Skeletal muscle satellite cell (primary cell): ENCODE data around the gene ICAM2.
"Not testable (repeated sequence)": the region's sequence is repeated elsewhere in the genome, so short reads cannot be mapped to it uniquely, and the experiment has no call there.

ENCODE experiments used
- H3K27me3 ChIP-seq: 2 replicates; pipeline ENCODE4 v1.7.0; 2013; ENCODE audit warnings: low read length; ENCODE audit not compliant: control insufficient read depth, insufficient read depth
- H3K36me3 ChIP-seq: 2 replicates; pipeline ENCODE4 v1.7.0; 2013; ENCODE audit warnings: mild to moderate bottlenecking, control low read depth, low read length; ENCODE audit not compliant: insufficient read depth
- H3K4me1 ChIP-seq: 2 replicates; pipeline ENCODE4 v1.7.0; 2013; ENCODE audit warnings: low read length; ENCODE audit not compliant: control insufficient read depth, insufficient read depth
- H3K4me2 ChIP-seq: 2 replicates; pipeline ENCODE4 v1.7.0; 2013; ENCODE audit warnings: mild to moderate bottlenecking, low read length
- H3K4me3 ChIP-seq: 2 replicates; pipeline ENCODE4 v1.7.0; 2013; ENCODE audit warnings: low read length
- H3K9ac ChIP-seq: 2 replicates; pipeline ENCODE4 v1.7.0; 2013; ENCODE audit warnings: mild to moderate bottlenecking, low read depth, low read length, moderate library complexity
- H3K9me3 ChIP-seq: replicated peaks from 2 replicates; pipeline ENCODE4 v1.7.0; 2013; ENCODE audit warnings: mild to moderate bottlenecking, control low read depth, low read length

ICAM2 gene

GRCh38 chr17:63988741-63989621, 31.5 kb downstream of the ICAM2 start:
- Histone ChIP-seq H3K4me3 (peak overlapping the region; percentile 19), H3K9ac (no peak overlapping the region), H3K27me3 (peaks cover 43% of the 10 kb centered on the region), H3K9me3 (no peaks in the 10 kb centered on the region), H3K4me1 (peaks cover 30% of the 10 kb centered on the region), H3K36me3 (no peaks in the 10 kb centered on the region), H3K4me2 (peak overlapping the region; percentile 53)

- H3K4me2 ChIP-seq = no peak overlapping the region
- peaks cover 32% of the 10 kb centered on the region for H3K4me1 ChIP-seq
- H3K36me3 ChIP-seq = no peaks in the 10 kb centered on the region
- H3K27me3 ChIP-seq = peaks cover 37% of the 10 kb centered on the region
- no peak overlapping the region for H3K9ac ChIP-seq
- H3K9me3 ChIP-seq = no peaks in the 10 kb centered on the region
- no peak overlapping the region for H3K4me3 ChIP-seq
Measured at GRCh38 chr17:63988127-63988478, 32.3 kb downstream of the ICAM2 start.

- Histone ChIP-seq H3K4me1 (peaks cover 32% of the 10 kb centered on the region), H3K9ac (no peak overlapping the region), H3K27me3 (peaks cover 33% of the 10 kb centered on the region), H3K4me2 (no peak overlapping the region), H3K4me3 (no peak overlapping the region), H3K9me3 (no peaks in the 10 kb centered on the region), H3K36me3 (no peaks in the 10 kb centered on the region)
Measured at GRCh38 chr17:63987221-63988126, 33.0 kb downstream of the ICAM2 start.

GRCh38 chr17:63986821-63987220, 33.6 kb downstream of the ICAM2 start:
- Histone ChIP-seq H3K4me3 (no peak overlapping the region), H3K4me2 (no peak overlapping the region), H3K36me3 (no peaks in the 10 kb centered on the region), H3K9ac (no peak overlapping the region), H3K9me3 (no peaks in the 10 kb centered on the region), H3K27me3 (peaks cover 27% of the 10 kb centered on the region), H3K4me1 (peaks cover 32% of the 10 kb centered on the region)

- Histone ChIP-seq H3K9me3 (no peaks in the 10 kb centered on the region), H3K4me3 (no peak overlapping the region), H3K4me1 (peaks cover 30% of the 10 kb centered on the region), H3K27me3 (peaks cover 19% of the 10 kb centered on the region), H3K36me3 (no peaks in the 10 kb centered on the region), H3K4me2 (no peak overlapping the region), H3K9ac (no peak overlapping the region)
Measured at GRCh38 chr17:63985387-63986140, 34.9 kb downstream of the ICAM2 start.

GRCh38 chr17:63984651-63985386, 35.6 kb downstream of the ICAM2 start:
- peaks cover 13% of the 10 kb centered on the region for H3K27me3 ChIP-seq
- peaks cover 35% of the 10 kb centered on the region for H3K4me1 ChIP-seq
- H3K9me3 ChIP-seq = no peaks in the 10 kb centered on the region
- no peak overlapping the region for H3K4me2 ChIP-seq
- no peak overlapping the region for H3K4me3 ChIP-seq
- H3K36me3 ChIP-seq = no peaks in the 10 kb centered on the region
- H3K9ac ChIP-seq = no peak overlapping the region

- Histone ChIP-seq H3K36me3 (no peaks in the 10 kb centered on the region), H3K4me3 (no peak overlapping the region), H3K9me3 (no peaks in the 10 kb centered on the region), H3K9ac (no peak overlapping the region), H3K4me2 (no peak overlapping the region), H3K4me1 (peaks cover 33% of the 10 kb centered on the region), H3K27me3 (peaks cover 7% of the 10 kb centered on the region)
Measured at GRCh38 chr17:63984236-63984635, 36.2 kb downstream of the ICAM2 start.

- Histone ChIP-seq H3K36me3 (no peaks in the 10 kb centered on the region), H3K9ac (no peak overlapping the region), H3K4me1 (peaks cover 28% of the 10 kb centered on the region), H3K4me3 (no peak overlapping the region), H3K4me2 (no peak overlapping the region), H3K27me3 (peaks cover 2% of the 10 kb centered on the region), H3K9me3 (no peaks in the 10 kb centered on the region)
Measured at GRCh38 chr17:63983320-63983719, 37.1 kb downstream of the ICAM2 start.

GRCh38 chr17:63982641-63983040, 37.8 kb downstream of the ICAM2 start:
- not testable (repeated sequence) for H3K36me3 ChIP-seq, H3K4me3 ChIP-seq, H3K27me3 ChIP-seq, H3K9ac ChIP-seq, H3K9me3 ChIP-seq, H3K4me2 ChIP-seq
- H3K4me1 ChIP-seq = peaks cover 28% of the 10 kb centered on the region

- Histone ChIP-seq H3K36me3 (no peaks in the 10 kb centered on the region), H3K9me3 (no peaks in the 10 kb centered on the region), H3K4me1 (peaks cover 28% of the 10 kb centered on the region), H3K4me3 (no peak overlapping the region), H3K27me3 (no peaks in the 10 kb centered on the region), H3K4me2 (no peak overlapping the region), H3K9ac (no peak overlapping the region)
Measured at GRCh38 chr17:63978272-63979200, 41.9 kb downstream of the ICAM2 start.
